Stimulated activated CD4-positive, alpha-beta T cell treated with anti-CD3 and anti-CD28 coated beads, Interleukin-15, amount 100 ng/mL, for 48 hours (primary cell): ENCODE data around the gene RAMACL.
"Not testable (repeated sequence)": the region's sequence is repeated elsewhere in the genome, so short reads cannot be mapped to it uniquely, and the experiment has no call there.

Experiments
- DNase-seq, 2 donors: peaks; one replicate each; pipeline ENCODE4 v3.0.0-alpha.2; 2020; ENCODE audit warnings: low read depth in 2 of 2

RAMACL gene

GRCh38 chr6:166556863-166557322 lies 29.6 kb downstream of the RAMACL start:
- no peak for DNase-seq

- no peak for DNase-seq
Observed at GRCh38 chr6:166556336-166556735, 30.1 kb downstream of the RAMACL start.

GRCh38 chr6:166555086-166555485 lies 31.4 kb downstream of the RAMACL start:
- no peak for DNase-seq

GRCh38 chr6:166554316-166554715 lies 32.2 kb downstream of the RAMACL start:
- DNase-seq, result no peak

GRCh38 chr6:166553563-166554271 lies 32.8 kb downstream of the RAMACL start:
- DNase-seq, result no peak

GRCh38 chr6:166552600-166552999 lies 33.9 kb downstream of the RAMACL start:
- DNase-seq, result no peak

GRCh38 chr6:166551754-166552495 lies 34.6 kb downstream of the RAMACL start:
- no peak for DNase-seq

- DNase-seq, result no peak
Observed at GRCh38 chr6:166546653-166547052, 39.8 kb downstream of the RAMACL start.

- DNase-seq, result no peak
Observed at GRCh38 chr6:166545156-166546034, 41.1 kb downstream of the RAMACL start.

- no peak for DNase-seq
Observed at GRCh38 chr6:166544296-166544605, 42.2 kb downstream of the RAMACL start.

- no peak for DNase-seq
Observed at GRCh38 chr6:166543603-166544295, 42.7 kb downstream of the RAMACL start.

GRCh38 chr6:166542580-166542912 lies 43.9 kb downstream of the RAMACL start:
- no peak for DNase-seq

- DNase-seq, result no peak
Observed at GRCh38 chr6:166541876-166542579, 44.5 kb downstream of the RAMACL start.

GRCh38 chr6:166541366-166541765 lies 45.1 kb downstream of the RAMACL start:
- DNase-seq, result no peak

- peak; percentile 48 to 51 for DNase-seq
Observed at GRCh38 chr6:166540631-166541331, 45.7 kb downstream of the RAMACL start.

GRCh38 chr6:166539543-166539942 lies 46.9 kb downstream of the RAMACL start:
- DNase-seq, result no peak

GRCh38 chr6:166539011-166539385 lies 47.5 kb downstream of the RAMACL start:
- not testable (repeated sequence) for DNase-seq

- DNase-seq, result no peak
Observed at GRCh38 chr6:166538297-166539010, 48.0 kb downstream of the RAMACL start.

- DNase-seq, result no peak
Observed at GRCh38 chr6:166534658-166535406, 51.6 kb downstream of the RAMACL start.
